KMS-11 (cell line): ENCODE results near the gene DGKQ.

ENCODE experiments used
- H2AFZ ChIP-seq: fragments of 200-600 bp; sonication (generic); 2 replicates; pipeline ENCODE4 v1.6.1; 2016; ENCODE audit warnings: antibody characterized with exemption, mixed run types, low read depth
- H3K27ac ChIP-seq: fragments of 200-600 bp; sonication (generic); 2 replicates; pipeline ENCODE4 v1.6.1; 2016; ENCODE audit warnings: mild to moderate bottlenecking, mixed run types
- H3K27me3 ChIP-seq: fragments of 200-600 bp; sonication (generic); 2 replicates; pipeline ENCODE4 v1.6.1; 2017; ENCODE audit warnings: mild to moderate bottlenecking, low read depth, mixed run types, moderate library complexity; ENCODE audit not compliant: insufficient read depth
- H3K36me3 ChIP-seq: fragments of 200-600 bp; sonication (generic); 2 replicates; pipeline ENCODE4 v1.6.1; 2017; ENCODE audit warnings: mild to moderate bottlenecking, mixed run types; ENCODE audit not compliant: insufficient read depth
- H3K4me1 ChIP-seq: fragments of 200-600 bp; sonication (generic); 2 replicates; pipeline ENCODE4 v1.6.1; 2016; ENCODE audit warnings: mild to moderate bottlenecking, low read depth, mixed run types; ENCODE audit not compliant: poor library complexity, severe bottlenecking
- H3K4me2 ChIP-seq: fragments of 200-600 bp; sonication (generic); 2 replicates; pipeline ENCODE4 v1.7.0; 2016; ENCODE audit warnings: mild to moderate bottlenecking, mixed run types
- H3K4me3 ChIP-seq: fragments of 200-600 bp; sonication (generic); IDR thresholded peaks from 2 replicates; pipeline ENCODE4 v1.6.1; 2017; ENCODE audit warnings: low read depth, low read length, mixed read lengths; ENCODE audit not compliant: insufficient read depth
- H3K79me2 ChIP-seq: fragments of 200-600 bp; sonication (generic); 2 replicates; pipeline ENCODE4 v1.6.1; 2016; ENCODE audit warnings: low read depth, mixed run types; ENCODE audit not compliant: insufficient read depth
- H3K9ac ChIP-seq: fragments of 200-600 bp; sonication (generic); 2 replicates; pipeline ENCODE4 v1.6.1; 2016; ENCODE audit warnings: mild to moderate bottlenecking, mixed run types
- H4K20me1 ChIP-seq: fragments of 200-600 bp; sonication (generic); 2 replicates; pipeline ENCODE4 v1.6.1; 2016; ENCODE audit warnings: mild to moderate bottlenecking, mixed run types; ENCODE audit not compliant: insufficient read depth
- CTCF ChIP-seq: fragments of 200-600 bp; sonication (generic); conservative IDR thresholded peaks from 2 replicates; pipeline ENCODE4 v1.6.1; 2017; ENCODE audit warnings: low read depth, mild to moderate bottlenecking, antibody characterized with exemption, low read length, moderate library complexity, mixed read lengths

DGKQ gene

GRCh38 chr4:967113-968104 lies 6.0 kb downstream of the DGKQ start:
- TF ChIP-seq CTCF = no peak
- no peak overlapping the region for H3K27ac ChIP-seq
- H3K27me3 ChIP-seq = no peaks in the 10 kb centered on the region
- H3K36me3 ChIP-seq = no peaks in the 10 kb centered on the region
- no peaks in the 10 kb centered on the region for H3K4me1 ChIP-seq
- H3K79me2 ChIP-seq = no peaks in the 10 kb centered on the region
- no peak overlapping the region for H3K9ac ChIP-seq
- no peaks in the 10 kb centered on the region for H4K20me1 ChIP-seq
- no peak overlapping the region for H3K4me3 ChIP-seq
- H2AFZ ChIP-seq = no peak overlapping the region
- H3K4me2 ChIP-seq = no peak overlapping the region

GRCh38 chr4:966266-967112 lies 6.9 kb downstream of the DGKQ start:
- Histone ChIP-seq H3K4me2 (no peak overlapping the region), H3K9ac (no peak overlapping the region), H3K27ac (no peak overlapping the region), H2AFZ (no peak overlapping the region), H4K20me1 (no peaks in the 10 kb centered on the region), H3K4me1 (no peaks in the 10 kb centered on the region), H3K27me3 (no peaks in the 10 kb centered on the region), H3K4me3 (no peak overlapping the region), H3K36me3 (no peaks in the 10 kb centered on the region), H3K79me2 (no peaks in the 10 kb centered on the region)
- no peak for TF ChIP-seq CTCF

GRCh38 chr4:965766-966134 lies 7.6 kb downstream of the DGKQ start:
- Histone ChIP-seq H4K20me1 (no peaks in the 10 kb centered on the region), H3K36me3 (no peaks in the 10 kb centered on the region), H2AFZ (no peak overlapping the region), H3K27me3 (no peaks in the 10 kb centered on the region), H3K4me1 (no peaks in the 10 kb centered on the region), H3K27ac (no peak overlapping the region), H3K4me2 (no peak overlapping the region), H3K9ac (no peak overlapping the region), H3K4me3 (no peak overlapping the region), H3K79me2 (no peaks in the 10 kb centered on the region)
- no peak for TF ChIP-seq CTCF

GRCh38 chr4:965048-965765 lies 8.2 kb downstream of the DGKQ start:
- no peaks in the 10 kb centered on the region for H3K79me2 ChIP-seq
- no peak for TF ChIP-seq CTCF
- no peaks in the 10 kb centered on the region for H3K36me3 ChIP-seq
- no peak overlapping the region for H3K4me3 ChIP-seq
- H4K20me1 ChIP-seq = no peaks in the 10 kb centered on the region
- H3K27me3 ChIP-seq = no peaks in the 10 kb centered on the region
- H3K9ac ChIP-seq = no peak overlapping the region
- no peaks in the 10 kb centered on the region for H3K4me1 ChIP-seq
- no peak overlapping the region for H3K4me2 ChIP-seq
- no peak overlapping the region for H2AFZ ChIP-seq
- no peak overlapping the region for H3K27ac ChIP-seq
